Spleen (tissue), 7 donors: Measurements from ENCODE around the gene TRAM1L1.

ENCODE experiments used
- CTCF ChIP-seq, 11 experiments: fragments of 200-600 bp in 7 of 11; fragments of 450-650 bp in 4 of 11; sonication (generic) in 4 of 11; IDR thresholded peaks in 8 of 11; conservative IDR thresholded peaks in 3 of 11; 1 replicate in 7 of 11; 2 replicates in 4 of 11; pipeline versions ENCODE4 v1.4.0 to v1.8.0; 2016 to 2021; ENCODE audit warnings: antibody characterized with exemption in 11 of 11, inconsistent platforms in 4 of 11, mild to moderate bottlenecking in 1 of 11
- POLR2AphosphoS5 ChIP-seq, 3 donors: sonication (generic); formaldehyde crosslinking; IDR thresholded peaks; one replicate each; pipeline ENCODE4 v1.5.1; 2017; ENCODE audit warnings: antibody characterized with exemption in 3 of 3
- donor health status: DM: no; HTN: no; CAD: no; lungs with moderate emphysema.
- donor health status: DM: no; HTN: no; CAD: no.
- donor health status: DM: no; HTN: no; CAD: no.

DNA sequence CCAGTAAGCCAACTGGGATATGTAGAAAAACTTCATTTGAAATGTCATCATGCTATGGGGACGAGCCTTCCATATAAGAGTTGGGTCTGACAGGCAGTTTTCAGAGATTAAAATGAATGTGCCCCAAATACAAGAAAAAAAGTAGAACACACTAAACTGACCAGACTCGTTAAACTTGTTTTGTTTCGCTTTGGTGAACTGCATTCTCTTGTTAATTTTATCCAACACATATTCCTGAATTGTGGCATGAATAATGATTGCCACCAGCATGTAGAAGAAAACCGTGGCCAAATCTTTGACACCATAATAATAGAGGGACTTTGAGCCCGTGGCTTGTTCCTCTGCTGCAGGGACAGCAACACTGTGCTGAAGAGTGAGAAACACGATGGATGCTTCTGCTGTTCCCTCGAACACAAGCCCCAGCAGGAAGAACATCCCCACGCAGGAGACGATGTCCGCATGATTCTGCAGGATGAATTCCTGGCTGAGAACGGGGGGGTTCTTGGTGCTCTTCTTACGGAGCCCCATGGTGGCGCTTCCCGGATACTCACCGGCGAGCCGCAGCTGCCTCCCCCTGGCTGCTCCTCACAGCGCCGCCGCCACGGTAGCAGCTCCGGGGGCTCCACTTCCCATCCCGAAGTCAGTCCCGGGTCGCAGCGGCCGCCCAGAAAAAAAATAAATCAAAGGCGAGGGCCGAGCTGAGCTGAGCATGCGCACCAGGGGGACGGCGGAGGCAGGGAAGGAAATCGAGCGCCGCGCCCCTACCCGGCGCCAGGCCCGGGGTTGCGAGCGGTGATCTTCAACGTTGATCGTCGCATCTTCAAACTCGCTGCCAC is at the start of gene TRAM1L1:
- TF ChIP-seq CTCF (IDR thresholded peaks at IDR 0.05 in 8 of 11, conservative IDR thresholded peaks at IDR 0.05 in 3 of 11) (no peak), POLR2AphosphoS5 (IDR thresholded peaks at IDR 0.05) (peak in 2 of 3 donors; percentile 30 to 35)
